ENCODE results near the gene SMDT1.
"Not testable (repeated sequence)": the region's sequence is repeated elsewhere in the genome, so short reads cannot be mapped to it uniquely, and the experiment has no call there.

SMDT1 gene

GRCh38 chr22:42108848-42109247 lies 29.3 kb downstream of the SMDT1 start:
- TF ChIP-seq CTCF (conservative IDR thresholded peaks at IDR 0.05), result no peak
- no peak overlapping the region for H3K27ac ChIP-seq

GRCh38 chr22:42111798-42112197 lies 32.3 kb downstream of the SMDT1 start:
- TF ChIP-seq CTCF (conservative IDR thresholded peaks at IDR 0.05), result no peak
- no peak overlapping the region for H3K27ac ChIP-seq

GRCh38 chr22:42112793-42113192 lies 33.3 kb downstream of the SMDT1 start:
- TF ChIP-seq CTCF (conservative IDR thresholded peaks at IDR 0.05), result peak; percentile 44

GRCh38 chr22:42114721-42115120 lies 35.2 kb downstream of the SMDT1 start:
- TF ChIP-seq CTCF (conservative IDR thresholded peaks at IDR 0.05), result peak; percentile 37
- no peak overlapping the region for H3K27ac ChIP-seq

More at GRCh38 chr22:42112793-42113192, 33.3 kb downstream of the SMDT1 start:
- H3K27ac ChIP-seq, result not testable (repeated sequence)

- not testable (repeated sequence) for H3K27ac ChIP-seq
These were observed 35.9 kb downstream of the SMDT1 start for GRCh38 chr22:42115420-42115830.

GRCh38 chr22:42116848-42117424 lies 37.4 kb downstream of the SMDT1 start:
- TF ChIP-seq CTCF (conservative IDR thresholded peaks at IDR 0.05), result no peak
- H3K27ac ChIP-seq, result no peak overlapping the region

- not testable (repeated sequence) for H3K27ac ChIP-seq
These were observed 40.9 kb downstream of the SMDT1 start for GRCh38 chr22:42120231-42121021.

GRCh38 chr22:42123529-42123928 lies 44.0 kb downstream of the SMDT1 start:
- not testable (repeated sequence) for H3K27ac ChIP-seq

GRCh38 chr22:42127606-42128005 lies 48.1 kb downstream of the SMDT1 start:
- TF ChIP-seq CTCF (conservative IDR thresholded peaks at IDR 0.05), result no peak
- no peak overlapping the region for H3K27ac ChIP-seq

- H3K27ac ChIP-seq, result not testable (repeated sequence)
These were observed 48.5 kb downstream of the SMDT1 start for GRCh38 chr22:42128007-42128406.

GRCh38 chr22:42128776-42129694 lies 49.5 kb downstream of the SMDT1 start:
- H3K27ac ChIP-seq, result not testable (repeated sequence)

GRCh38 chr22:42130182-42130581 lies 50.7 kb downstream of the SMDT1 start:
- not testable (repeated sequence) for H3K27ac ChIP-seq
